GM21515 (cell line): ENCODE results near the gene CASP14.
"Not testable (repeated sequence)": the region's sequence is repeated elsewhere in the genome, so short reads cannot be mapped to it uniquely, and the experiment has no call there.

Experiments used
- ATAC-seq: cut with Tn5 transposase; IDR thresholded peaks from one replicate; pipeline ENCODE4 v1.9.1; 2021; ENCODE audit not compliant: unreplicated experiment

The CASP14 gene

DNA sequence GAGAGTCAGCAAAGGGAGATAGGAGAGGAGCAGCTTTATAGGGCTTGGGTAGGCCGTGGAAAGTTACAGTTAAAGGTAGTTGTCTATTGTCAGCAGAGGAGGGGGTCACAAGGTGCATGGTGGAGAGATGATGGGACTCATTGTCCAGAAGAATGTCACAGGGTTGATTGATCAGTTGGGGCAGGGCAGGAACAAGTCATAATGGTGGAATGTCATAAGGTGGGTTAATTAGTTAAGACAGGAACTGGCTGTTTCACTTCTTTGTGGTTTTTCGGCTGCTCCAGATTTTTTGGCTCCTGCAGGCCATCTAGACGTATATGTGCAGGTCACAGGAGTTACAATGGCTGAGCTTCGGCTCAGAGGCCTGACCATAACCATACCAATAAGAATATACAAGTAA, 21.1 kb downstream of the CASP14 start:
- ATAC-seq = not testable (repeated sequence)

GRCh38 chr19:15072930-15073647, 23.8 kb downstream of the CASP14 start:
- ATAC-seq = no peak

- ATAC-seq = no peak
These were observed 25.1 kb downstream of the CASP14 start for GRCh38 chr19:15074371-15074770.

GRCh38 chr19:15075806-15076205, 26.5 kb downstream of the CASP14 start:
- ATAC-seq = no peak

DNA sequence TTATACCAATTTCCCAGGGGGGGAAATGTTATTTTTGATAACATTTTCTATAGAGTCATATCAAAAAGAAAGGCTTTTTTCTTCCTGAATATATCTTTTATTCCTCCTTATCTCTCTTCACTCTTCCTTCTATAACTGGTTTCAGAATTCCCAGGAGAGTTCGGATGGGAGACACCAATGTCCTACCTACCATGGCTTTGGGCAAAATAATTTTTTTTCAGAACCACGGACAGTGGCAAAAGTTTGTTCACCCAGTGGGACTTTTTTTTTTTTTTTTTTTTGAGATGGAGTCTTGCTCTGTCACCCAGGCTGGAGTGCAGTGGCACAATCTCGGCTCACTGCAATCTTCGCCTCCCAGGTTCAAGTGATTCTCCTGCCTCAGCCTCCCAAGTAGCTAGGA, 30.7 kb downstream of the CASP14 start:
- ATAC-seq = not testable (repeated sequence)

DNA sequence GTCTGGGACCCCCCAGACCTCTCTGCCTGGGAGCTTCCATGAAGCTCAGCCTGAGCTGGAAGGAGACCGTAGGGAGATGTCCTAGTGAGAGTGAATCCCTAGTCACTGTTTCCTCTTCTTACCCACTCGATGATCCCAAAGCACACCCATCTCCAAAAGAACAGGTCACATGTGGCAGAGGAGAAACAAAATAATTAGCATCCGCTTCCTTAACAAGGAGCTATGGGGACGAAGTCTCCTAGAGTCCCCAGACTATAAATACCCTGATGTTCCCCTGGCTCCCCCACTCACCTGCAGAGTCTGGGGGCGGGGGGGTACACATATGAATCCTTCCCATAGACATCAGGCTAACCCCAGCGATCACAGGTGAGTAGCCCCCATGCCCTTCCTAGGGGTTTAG, 32.6 kb downstream of the CASP14 start, which contains the start of gene OR1I1:
Gene OR1I1 (plus strand): TSS at position 301 of the 400 bp plus-strand sequence. CDS start 4,855 bp downstream, outside the sequence.
- ATAC-seq = no peak

DNA sequence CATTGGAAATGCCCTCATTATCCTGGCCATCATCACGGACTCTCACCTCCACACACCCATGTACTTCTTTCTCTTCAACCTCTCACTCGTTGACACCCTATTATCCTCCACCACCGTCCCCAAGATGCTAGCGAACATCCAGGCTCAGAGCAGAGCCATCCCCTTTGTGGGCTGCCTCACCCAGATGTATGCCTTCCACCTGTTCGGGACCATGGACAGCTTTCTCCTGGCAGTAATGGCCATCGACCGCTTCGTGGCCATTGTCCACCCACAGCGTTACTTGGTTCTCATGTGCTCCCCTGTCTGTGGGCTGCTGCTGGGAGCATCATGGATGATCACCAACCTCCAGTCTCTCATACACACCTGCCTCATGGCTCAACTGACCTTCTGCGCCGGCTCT, 37.9 kb downstream of the CASP14 start:
- ATAC-seq = no peak

DNA sequence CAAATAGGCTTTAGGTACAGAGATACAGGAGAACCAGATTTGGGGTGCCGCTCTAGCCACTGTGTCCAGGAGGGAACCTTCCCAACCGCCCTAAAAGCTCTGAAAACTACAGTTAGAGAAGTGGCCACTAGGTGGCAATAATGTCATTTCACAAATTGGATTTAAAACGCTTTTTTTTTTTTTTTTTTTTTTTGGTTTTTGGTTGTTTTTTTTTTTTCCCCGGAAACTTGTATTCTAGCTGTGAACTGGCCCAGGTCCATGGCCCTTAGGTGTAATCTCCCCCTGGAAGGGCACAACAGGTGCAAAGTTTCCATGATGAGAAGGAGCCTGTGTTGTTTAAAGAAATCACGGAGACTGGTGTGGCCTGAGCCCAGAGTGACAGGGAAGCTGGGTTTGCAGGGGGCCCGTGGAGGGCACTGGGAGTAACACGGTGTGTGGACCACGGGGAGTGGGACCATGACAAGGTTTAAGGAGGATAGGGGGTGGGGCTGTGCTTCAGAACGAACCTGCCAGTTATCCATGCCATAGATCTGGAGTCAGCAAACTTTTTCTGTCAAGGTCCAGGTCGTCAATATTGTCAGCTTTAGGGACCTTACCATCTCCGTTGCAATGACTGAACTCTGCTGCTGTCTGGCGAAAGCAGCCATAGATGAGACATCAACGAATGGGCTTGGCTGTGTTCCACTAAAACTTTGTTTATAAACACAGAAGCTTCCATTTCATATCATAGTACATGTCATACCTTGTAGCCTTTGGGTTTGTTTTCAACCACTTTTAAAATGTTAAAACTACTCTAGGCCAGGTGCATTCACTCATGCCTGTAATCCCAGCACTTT, 42.9 kb downstream of the CASP14 start:
- no peak for ATAC-seq

DNA sequence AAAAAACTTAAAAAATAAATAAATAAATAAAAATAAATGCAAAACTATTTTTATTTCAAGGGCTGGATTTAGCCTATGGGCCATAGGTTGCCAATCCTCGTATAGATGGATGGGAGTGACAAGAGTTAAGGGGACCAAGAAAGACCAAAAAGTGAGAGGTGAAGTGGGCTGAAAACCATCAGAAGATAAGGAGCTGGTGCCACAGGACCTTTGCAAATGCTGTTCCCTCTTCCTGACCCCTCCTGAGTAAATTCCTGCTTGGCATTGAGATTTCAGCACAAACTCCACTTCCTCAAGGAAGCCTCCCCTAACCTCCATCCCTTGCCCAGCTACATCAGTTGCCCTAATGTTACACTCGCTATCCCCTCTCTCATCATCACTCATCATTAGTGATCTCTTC, 43.7 kb downstream of the CASP14 start:
- ATAC-seq = no peak

- ATAC-seq = no peak
These were observed 46.9 kb downstream of the CASP14 start for GRCh38 chr19:15096223-15096622.

DNA sequence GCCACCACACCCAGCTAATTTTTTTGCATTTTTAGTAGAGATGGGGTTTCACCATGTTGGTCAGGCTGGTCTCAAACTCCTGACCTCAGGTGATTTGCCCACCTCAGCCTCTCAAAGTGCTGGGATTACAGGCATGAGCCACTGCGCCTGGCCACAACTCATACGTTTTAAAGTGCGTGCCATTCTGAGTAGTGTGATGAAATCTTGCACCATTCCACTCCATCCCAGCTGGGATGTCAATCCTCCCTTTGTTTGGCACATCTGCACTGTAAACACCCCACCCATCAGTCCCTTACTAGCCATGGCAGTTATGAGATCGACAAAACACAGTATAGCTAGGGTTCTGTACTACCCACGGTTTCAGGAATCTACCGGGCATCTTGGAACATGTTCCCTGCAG, 48.7 kb downstream of the CASP14 start:
- ATAC-seq = not testable (repeated sequence)

GRCh38 chr19:15098460-15098859, 49.2 kb downstream of the CASP14 start:
- no peak for ATAC-seq

DNA sequence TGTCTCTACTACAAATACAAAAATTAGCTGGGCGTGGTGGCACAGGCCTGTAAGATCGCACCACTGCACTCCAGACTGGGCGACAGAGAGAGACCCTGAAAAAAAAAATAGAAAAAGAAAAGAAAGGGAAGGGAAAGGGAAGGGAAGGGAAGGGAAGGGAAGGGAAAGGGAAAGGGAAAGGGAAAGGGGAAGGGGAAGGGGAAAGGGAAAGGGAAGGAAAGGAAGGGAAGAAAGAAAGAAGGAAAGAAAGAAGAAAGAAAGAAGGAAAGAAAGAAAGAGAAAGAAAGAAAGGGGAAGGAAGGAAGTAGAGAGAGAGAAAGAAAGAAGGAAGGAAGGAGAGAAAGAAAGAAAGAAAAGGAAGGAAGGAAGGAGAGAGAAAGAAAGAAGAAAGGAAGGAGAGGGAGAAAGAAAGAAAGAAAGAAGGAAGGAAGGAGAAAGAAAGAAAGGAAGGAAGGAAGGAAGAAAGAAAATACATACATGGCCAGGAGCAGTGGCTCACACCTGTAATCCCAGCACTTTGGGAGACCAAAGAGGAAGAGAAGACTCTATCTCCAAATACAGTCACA, 49.8 kb downstream of the CASP14 start:
- ATAC-seq = no peak

GRCh38 chr19:15101479-15102082, 52.3 kb downstream of the CASP14 start:
- no peak for ATAC-seq

DNA sequence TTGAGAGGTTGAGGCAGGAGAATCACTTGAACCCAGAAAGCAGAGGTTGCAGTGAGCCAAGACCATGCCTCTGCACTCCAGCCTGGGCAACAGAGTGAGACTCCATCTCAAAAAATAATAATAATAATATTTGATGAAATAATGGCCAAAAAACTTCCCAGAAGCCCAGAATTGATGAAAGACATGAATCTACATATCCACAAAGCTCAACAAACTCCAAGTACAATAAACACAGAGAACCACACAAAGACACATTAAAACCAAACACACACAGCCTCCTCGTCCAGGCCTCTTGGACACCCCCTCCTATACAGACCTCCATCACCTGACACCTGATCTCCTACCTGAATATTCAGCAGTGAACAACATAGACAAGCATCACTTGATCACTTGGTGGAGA, 54.7 kb downstream of the CASP14 start:
- ATAC-seq = no peak

GRCh38 chr19:15104411-15104810, 55.1 kb downstream of the CASP14 start:
- no peak for ATAC-seq

DNA sequence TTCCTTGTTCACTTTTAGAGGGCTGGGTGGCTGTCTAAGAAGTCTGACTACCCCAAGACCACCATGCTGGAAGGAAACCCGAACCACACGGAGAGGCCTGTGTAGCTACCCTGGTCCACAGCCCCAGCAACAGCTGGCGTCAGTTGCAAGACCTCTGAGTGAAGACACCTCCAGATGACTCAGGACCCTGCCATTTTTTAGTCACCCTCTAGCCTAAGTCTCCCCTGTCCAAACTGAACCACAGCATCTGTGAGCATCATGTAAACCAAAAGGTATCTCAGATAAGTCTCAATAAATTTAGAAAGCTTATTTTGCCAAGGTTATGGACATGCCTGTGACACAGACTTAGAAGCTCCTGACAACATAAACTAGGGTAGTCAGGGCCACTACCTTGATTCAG, 55.8 kb downstream of the CASP14 start:
- no peak for ATAC-seq

GRCh38 chr19:15107061-15108010, 58.1 kb downstream of the CASP14 start, which contains the start of gene SYDE1:
TSS of gene SYDE1 (plus strand) at chr19:15107401. CDS start at chr19:15107434, 33 bp downstream.
- no peak for ATAC-seq
